VCaP (cell line): ENCODE data around the gene LCP2.

Experiments
- H3K27ac ChIP-seq: fragments of 450-650 bp; 2 replicates; pipeline ENCODE4 v1.5.1; 2017
- TF ChIP-seq, protein P1 (sequence below): fragments of 450-650 bp; conservative IDR thresholded peaks from 2 replicates; pipeline ENCODE4 v1.5.1; 2017; ENCODE audit warnings: mild to moderate bottlenecking, moderate library complexity

The LCP2 gene

DNA sequence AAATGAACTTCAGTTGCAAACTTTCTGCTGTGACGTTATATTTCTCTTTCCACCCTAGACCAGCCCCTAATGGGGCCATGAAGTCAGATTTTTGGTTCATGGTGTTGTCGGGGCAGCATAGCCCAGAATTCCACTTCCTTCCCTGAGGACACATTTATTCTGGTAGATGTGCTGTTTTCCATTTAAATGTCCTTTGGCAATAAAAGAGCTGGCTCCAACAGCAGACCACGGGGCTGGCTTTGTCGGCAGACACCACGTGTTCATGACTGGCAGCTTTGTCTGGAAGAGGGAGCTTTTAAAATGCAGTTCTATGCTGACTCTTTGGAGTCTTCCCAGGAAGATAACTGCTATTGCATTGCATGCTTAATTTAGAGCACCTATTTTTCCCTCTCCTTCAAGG is 17.6 kb upstream of the LCP2 start:
- TF ChIP-seq, protein P1, sequence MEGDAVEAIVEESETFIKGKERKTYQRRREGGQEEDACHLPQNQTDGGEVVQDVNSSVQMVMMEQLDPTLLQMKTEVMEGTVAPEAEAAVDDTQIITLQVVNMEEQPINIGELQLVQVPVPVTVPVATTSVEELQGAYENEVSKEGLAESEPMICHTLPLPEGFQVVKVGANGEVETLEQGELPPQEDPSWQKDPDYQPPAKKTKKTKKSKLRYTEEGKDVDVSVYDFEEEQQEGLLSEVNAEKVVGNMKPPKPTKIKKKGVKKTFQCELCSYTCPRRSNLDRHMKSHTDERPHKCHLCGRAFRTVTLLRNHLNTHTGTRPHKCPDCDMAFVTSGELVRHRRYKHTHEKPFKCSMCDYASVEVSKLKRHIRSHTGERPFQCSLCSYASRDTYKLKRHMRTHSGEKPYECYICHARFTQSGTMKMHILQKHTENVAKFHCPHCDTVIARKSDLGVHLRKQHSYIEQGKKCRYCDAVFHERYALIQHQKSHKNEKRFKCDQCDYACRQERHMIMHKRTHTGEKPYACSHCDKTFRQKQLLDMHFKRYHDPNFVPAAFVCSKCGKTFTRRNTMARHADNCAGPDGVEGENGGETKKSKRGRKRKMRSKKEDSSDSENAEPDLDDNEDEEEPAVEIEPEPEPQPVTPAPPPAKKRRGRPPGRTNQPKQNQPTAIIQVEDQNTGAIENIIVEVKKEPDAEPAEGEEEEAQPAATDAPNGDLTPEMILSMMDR, result no peak
- no peak overlapping the region for H3K27ac ChIP-seq

DNA sequence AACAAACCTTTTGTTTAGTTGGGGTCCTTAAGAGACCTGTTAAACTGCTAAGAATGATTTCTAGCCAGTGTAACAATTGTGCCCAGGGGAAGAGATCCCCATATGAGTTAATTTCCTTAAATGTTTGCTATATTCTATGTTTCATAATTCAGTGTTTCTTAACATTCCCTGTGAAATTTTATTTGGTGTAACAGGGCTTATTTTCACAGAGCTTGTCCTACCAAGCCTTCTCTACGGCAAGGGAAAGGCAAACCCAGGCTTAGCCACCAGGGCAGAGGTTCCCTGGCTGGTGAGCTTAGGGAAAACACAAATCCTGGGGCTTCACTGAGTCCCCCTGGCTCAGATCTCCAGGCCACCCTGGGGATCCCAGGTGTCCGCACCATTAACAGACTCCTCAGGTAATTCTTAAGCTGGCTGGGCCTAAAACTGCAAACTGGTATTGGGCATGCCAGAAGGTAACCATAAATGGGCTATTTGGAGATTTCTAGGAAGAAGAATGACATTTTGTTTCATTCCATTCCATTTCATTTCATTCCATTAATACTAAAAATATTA is 17.0 kb upstream of the LCP2 start:
- TF ChIP-seq, protein P1, result no peak
- no peak overlapping the region for H3K27ac ChIP-seq

DNA sequence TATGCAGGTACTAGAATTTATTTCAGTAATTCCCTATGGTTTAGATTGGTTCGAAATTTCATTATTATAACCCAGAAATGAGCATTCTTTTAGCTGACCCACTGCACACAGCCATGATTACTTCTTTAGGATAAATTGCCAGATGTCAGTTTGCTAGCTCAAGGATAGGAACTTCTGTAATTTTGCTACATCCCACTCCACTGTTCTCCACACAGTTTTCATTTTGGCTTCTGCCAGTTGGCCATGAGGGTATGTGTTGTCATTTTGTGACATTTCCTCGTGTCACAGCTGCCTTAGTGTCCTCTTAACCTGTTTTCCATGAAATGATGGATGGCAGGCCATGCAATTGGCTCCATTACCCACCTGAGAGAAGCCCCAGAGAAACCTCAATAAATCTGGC is 16.2 kb upstream of the LCP2 start:
- TF ChIP-seq, protein P1, result no peak
- no peak overlapping the region for H3K27ac ChIP-seq

DNA sequence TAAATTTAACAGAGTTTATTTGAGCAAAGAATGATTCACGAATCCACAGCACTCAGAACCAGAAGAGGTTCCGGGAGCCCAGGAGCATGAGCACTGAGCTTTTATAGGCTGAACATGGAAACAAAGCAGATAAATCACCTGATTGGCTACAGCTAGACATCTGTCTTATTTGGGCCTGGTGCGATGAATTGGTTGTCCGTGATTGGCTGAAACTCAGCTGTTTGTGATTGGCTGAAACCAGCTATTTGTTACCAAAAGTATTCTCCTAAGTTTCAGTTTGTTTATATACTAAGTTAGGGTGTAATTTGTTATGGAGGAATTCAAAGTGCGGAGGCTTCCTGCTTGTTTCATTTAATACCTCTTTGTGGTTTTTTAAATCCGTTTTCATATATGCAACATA is 15.8 kb upstream of the LCP2 start:
- no peak overlapping the region for H3K27ac ChIP-seq
- TF ChIP-seq, protein P1, result no peak

DNA sequence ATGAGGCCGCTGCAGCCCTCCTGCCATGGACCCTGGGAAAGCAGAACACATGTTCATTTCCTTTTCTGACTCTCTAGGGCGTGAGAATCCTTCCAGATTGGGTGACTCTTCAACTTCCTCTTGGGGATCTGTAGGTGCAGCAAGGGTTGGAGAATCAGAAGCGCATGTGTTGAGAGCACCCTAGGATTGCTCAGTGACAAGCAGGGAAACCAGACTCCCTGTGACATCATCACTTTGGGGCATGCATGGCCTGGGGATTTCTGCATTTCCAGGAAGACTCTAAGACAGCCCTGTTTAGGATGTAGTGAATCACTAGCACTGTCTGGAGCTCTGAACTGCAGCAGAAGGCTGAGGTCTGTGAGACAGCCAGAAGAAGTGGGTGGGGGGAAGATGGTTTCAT is 15.1 kb upstream of the LCP2 start:
- no peak overlapping the region for H3K27ac ChIP-seq
- TF ChIP-seq, protein P1, result no peak

DNA sequence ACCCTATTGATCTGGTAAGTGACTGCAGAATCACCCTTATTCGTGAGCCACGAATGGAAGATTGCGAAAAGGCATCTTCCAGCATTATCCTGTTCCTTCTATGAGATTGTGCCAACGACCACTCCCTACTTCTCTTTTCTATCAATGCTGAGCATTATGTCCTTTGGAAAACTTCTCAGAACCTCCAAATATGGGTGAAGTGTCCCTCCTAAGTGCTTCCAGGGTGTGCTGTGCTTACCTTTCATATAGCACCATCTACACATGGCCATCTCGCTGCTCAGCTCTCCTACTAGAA is 14.7 kb upstream of the LCP2 start:
- TF ChIP-seq, protein P1, result no peak
- H3K27ac ChIP-seq, result no peak overlapping the region

DNA sequence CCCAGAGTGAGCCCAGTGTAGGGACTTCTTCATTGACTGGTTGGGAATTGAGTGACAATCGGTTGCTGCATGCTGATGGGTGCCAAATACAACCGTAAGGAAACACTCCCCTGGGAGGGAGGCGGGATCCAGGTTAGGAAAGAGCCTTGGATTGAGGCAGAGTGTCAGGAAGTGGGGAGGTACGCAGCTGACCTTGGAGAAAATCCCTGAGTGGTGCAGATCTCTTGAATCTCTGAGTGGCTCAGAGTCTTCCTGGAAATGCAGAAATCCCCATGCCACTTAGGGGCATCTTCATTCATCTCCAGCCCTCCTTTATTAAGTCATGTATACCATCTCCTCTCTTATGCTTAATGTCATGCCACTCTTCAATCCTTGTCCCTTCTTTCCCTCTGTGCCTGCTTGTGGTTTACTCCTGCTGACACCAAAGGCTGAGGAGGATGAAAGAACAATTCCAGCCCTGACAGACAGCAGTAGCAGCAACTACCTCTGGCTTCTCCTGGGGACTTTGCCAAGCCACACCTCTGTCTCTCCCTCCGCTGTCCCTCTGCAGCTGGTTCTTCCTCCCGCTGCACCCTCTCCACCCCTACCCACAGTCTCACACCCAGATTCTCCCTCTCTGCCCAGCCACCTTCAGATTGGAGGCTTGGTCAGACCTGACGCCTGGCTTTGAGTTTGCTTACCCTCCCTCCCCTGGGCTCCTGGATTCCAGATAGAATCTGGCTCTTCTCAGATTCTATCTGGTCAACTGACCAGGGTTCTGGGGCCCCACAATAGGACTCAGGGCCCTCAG is 14.1 kb upstream of the LCP2 start:
- H3K27ac ChIP-seq, result no peak overlapping the region
- TF ChIP-seq, protein P1, result no peak
